MCF 10A (cell line): ENCODE results near the gene FANCD2. TPM values are rescaled to one million over a fixed set of nuclear protein-coding genes. Genes with fewer than 3 reads are reported as not detected.
A peak's percentile ranks its signal among the peaks of the same experiment; 100 is the strongest.

ENCODE experiments used
- Bru-seq: library from RNA; stranded (reverse); fragments of 400-500 nt; gene quantifications from one replicate; lab custom pipeline; 2021; lab: Mats Ljungman, UMichigan
- BruChase-seq, 2 experiments: library from RNA; stranded (reverse); fragments of 400-500 nt; gene quantifications; one replicate each; lab custom pipeline; 2021; lab: Mats Ljungman, UMichigan
- BruUV-seq: library from RNA; stranded (reverse); fragments of 400-500 nt; replicated peaks from 2 replicates; lab custom pipeline; 2021; lab: Mats Ljungman, UMichigan
- CTCF ChIA-PET: fragments of 300-600 bp; sonication (Branson Sonifier 250); formaldehyde crosslinking; extraction: SDS; loops from one replicate; lab custom pipeline; 2021; ENCODE audit warnings: antibody characterized with exemption, inconsistent platforms; lab: Yijun Ruan, JAX
- POLR2A ChIA-PET: fragments of 300-600, 350-650 bp; sonication (Branson Sonifier 250); formaldehyde crosslinking; extraction: SDS; loops from one replicate; lab custom pipeline; 2020; ENCODE audit warnings: antibody characterized with exemption, inconsistent platforms; lab: Yijun Ruan, JAX
- DNase-seq: peaks from one replicate; pipeline ENCODE4 v3.0.0-alpha.2; 2018; ENCODE audit not compliant: unreplicated experiment
- H3K27ac Mint-ChIP-seq: one replicate; pipeline ENCODE4 v1.8.0; 2022; ENCODE audit warnings: mild to moderate bottlenecking, low read depth, mixed read lengths; ENCODE audit not compliant: unreplicated experiment
- H3K27me3 Mint-ChIP-seq: one replicate; pipeline ENCODE4 v1.8.0; 2022; ENCODE audit warnings: mixed read lengths; ENCODE audit not compliant: insufficient read depth, unreplicated experiment
- H3K36me3 Mint-ChIP-seq: one replicate; pipeline ENCODE4 v1.8.0; 2022; ENCODE audit warnings: mild to moderate bottlenecking, moderate library complexity, mixed read lengths; ENCODE audit not compliant: insufficient read depth, unreplicated experiment
- H3K4me1 Mint-ChIP-seq: one replicate; pipeline ENCODE4 v1.8.0; 2022; ENCODE audit warnings: mixed read lengths; ENCODE audit not compliant: insufficient read depth, unreplicated experiment
- H3K4me3 Mint-ChIP-seq: one replicate; pipeline ENCODE4 v1.8.0; 2022; ENCODE audit warnings: mild to moderate bottlenecking, moderate library complexity, mixed read lengths; ENCODE audit not compliant: unreplicated experiment
- H3K9me3 Mint-ChIP-seq: one replicate; pipeline ENCODE4 v1.8.0; 2022; ENCODE audit warnings: mixed read lengths; ENCODE audit not compliant: unreplicated experiment
- intact Hi-C: fragments of 100-400 bp; cut with micrococcal nuclease; formaldehyde crosslinking; loops from 2 replicates; pipeline ENCODE4 v1.14.1; 2022
- long read RNA-seq: library from polyadenylated mRNA; stranded (forward); transcript quantifications from one replicate; pipeline ENCODE4 v2.0.0, GENCODE V29; 2022
- total RNA-seq: library from RNA; stranded (reverse); gene quantifications from 2 replicates; pipeline ENCODE4 v1.2.3, GENCODE V29; 2022
- TF ChIP-seq, protein P1 (sequence below): fragments of 200-600 bp; IDR thresholded peaks from one replicate; pipeline ENCODE4 v1.8.0; 2022; ENCODE audit warnings: antibody characterized with exemption, mild to moderate bottlenecking; ENCODE audit not compliant: unreplicated experiment

FANCD2 gene
- total RNA-seq (14.6 and 24.6 TPM in 2 replicates), Bru-seq, nascent RNA (percentile 52 among the genes with signal in this experiment), BruChase-seq, experiment 1, labeled RNA remaining after a 6-hour chase (percentile 57 among the genes with signal in this experiment), BruChase-seq, experiment 2, labeled RNA remaining after a 2-hour chase (percentile 57 among the genes with signal in this experiment)
- long read RNA-seq, full-length matches to known transcripts, result 15 of 29 reads
- long read RNA-seq, partial matches to known transcripts, result 1 of 29 reads
- long read RNA-seq, other reads (novel, unspliced or antisense), result 13 of 29 reads

DNA sequence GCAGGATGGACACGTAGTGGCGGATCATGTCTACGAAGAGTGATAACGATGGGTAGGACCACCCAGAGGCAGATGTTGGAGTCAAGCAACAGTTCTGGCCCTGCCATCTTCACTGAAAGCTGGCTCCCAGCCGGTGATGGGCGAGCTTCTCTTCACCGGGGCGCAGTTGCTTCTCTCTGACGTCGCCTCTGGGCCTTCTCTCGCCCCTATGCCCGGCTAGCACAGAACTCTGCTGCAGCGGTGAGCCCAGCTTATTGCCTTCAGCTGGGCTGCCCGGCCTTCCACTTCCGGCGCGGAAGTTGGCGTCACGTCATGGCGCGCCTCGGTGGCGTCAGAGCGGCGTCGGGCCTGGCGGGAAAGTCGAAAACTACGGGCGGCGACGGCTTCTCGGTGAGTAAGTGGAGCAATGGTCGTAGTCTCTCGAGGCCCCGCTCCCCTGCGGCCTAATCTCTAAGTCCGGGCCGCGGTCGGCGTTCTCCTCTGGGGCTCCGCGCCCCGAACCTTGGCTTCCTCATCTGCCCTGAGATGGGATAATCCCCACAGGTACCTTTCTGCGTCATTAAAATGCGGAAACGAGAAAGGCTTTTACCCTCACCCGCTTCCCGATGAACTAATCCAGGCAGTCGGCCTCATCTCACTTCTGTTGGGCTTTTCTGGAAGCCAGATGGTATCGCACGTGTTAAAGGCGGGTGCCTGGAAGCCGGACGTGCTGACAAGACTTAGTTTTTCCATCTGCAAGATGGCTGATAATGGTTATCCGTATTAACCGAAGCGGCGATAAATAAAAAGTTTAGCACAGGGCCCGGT, at the start of gene FANCD2:
FANCD2 (plus strand) TSS at position 354 of the 807 bp plus-strand sequence. CDS start 2,221 bp downstream, outside the sequence.
- DNase-seq, result peak; percentile 85
- no peaks in the 10 kb centered on the region for H3K27me3 Mint-ChIP-seq
- TF ChIP-seq, protein P1, sequence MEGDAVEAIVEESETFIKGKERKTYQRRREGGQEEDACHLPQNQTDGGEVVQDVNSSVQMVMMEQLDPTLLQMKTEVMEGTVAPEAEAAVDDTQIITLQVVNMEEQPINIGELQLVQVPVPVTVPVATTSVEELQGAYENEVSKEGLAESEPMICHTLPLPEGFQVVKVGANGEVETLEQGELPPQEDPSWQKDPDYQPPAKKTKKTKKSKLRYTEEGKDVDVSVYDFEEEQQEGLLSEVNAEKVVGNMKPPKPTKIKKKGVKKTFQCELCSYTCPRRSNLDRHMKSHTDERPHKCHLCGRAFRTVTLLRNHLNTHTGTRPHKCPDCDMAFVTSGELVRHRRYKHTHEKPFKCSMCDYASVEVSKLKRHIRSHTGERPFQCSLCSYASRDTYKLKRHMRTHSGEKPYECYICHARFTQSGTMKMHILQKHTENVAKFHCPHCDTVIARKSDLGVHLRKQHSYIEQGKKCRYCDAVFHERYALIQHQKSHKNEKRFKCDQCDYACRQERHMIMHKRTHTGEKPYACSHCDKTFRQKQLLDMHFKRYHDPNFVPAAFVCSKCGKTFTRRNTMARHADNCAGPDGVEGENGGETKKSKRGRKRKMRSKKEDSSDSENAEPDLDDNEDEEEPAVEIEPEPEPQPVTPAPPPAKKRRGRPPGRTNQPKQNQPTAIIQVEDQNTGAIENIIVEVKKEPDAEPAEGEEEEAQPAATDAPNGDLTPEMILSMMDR, result no peak
- ChIA-PET CTCF (interaction anchor here (0.6 to 1.3 kb wide), 5 partner anchors 84 to 1054 kb away, joined by 3 to 4 read pairs (median 4); no protein-coding TSS in a partner anchor), POLR2A (interaction anchor here (0.6 to 3.5 kb wide), 19 partner anchors 9 to 222 kb away, joined by 3 to 28 read pairs (median 4); partner anchors contain the start of genes CRELD1, EMC3 and RPUSD3)
- BruUV-seq, result TSS peak; percentile 89
- no peaks in the 10 kb centered on the region for H3K9me3 Mint-ChIP-seq
- intact Hi-C loops, result loop anchor here (5.0 kb wide), 2 partner anchors 79 to 309 kb away; no protein-coding TSS in a partner anchor
- H3K36me3 Mint-ChIP-seq, result peaks cover 28% of the 10 kb centered on the region
- H3K4me1 Mint-ChIP-seq, result peaks cover 11% of the 10 kb centered on the region
- H3K4me3 Mint-ChIP-seq, result peak within 1 kb of the TSS; percentile 88
- H3K27ac Mint-ChIP-seq, result peak within 1 kb of the TSS; percentile 87

DNA sequence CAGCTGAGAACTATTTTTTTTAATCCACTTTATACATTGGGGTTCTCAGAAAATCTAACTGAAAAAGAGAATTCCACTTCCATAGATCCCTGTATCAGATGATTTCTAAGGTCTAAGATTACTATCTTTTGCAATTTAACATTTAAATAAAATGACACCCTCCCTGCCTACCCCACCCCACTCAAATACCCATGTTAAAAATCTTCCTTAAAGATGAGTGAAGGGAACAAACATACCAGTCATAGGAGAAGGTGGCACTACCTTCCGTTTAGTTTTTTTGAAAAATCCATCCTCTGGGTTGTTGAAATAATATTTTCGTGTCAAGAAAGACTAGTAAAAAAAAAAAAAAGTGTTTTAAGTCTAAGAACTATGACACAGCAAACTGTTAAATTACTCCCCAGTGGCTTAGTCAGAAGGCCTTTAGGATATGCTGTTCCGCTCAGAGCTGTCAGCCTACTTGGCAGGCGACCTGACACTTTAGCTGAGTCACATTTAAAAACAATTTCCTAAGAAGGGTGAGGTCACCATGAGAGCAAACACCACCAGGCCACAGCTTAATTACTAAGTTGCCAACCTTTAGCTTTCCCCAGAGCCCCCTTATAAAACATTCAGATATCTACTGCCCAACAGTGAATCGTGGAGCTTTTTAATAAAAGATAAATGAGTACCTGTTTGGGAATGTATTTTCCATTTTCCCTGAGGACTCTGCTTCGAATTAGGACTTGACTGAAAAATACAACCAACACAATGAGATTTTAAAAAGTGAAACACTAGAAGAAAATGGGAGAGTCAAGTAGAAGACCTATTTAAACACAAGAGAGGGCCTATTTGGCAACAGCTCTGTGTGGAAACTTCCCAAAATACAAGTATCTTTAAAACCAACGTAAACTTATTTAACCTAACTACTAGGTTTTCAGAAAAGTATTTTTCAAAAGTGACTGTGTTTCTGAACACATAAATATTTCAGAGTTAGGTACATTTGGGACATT, 49.2 kb upstream of the FANCD2 start:
- Mint-ChIP-seq H3K27ac (peak overlapping the region; percentile 70), H3K36me3 (peaks cover 79% of the 10 kb centered on the region), H3K4me3 (peak overlapping the region; percentile 39), H3K4me1 (peaks cover 26% of the 10 kb centered on the region), H3K27me3 (no peaks in the 10 kb centered on the region), H3K9me3 (no peaks in the 10 kb centered on the region)
- CTCF ChIA-PET, result interaction anchor here (0.7 to 1.6 kb wide), 3 partner anchors 30 to 215 kb away, joined by 3 to 6 read pairs (median 3); partner anchors contain the start of gene VHL
- POLR2A ChIA-PET, result interaction anchor here (0.6 to 3.1 kb wide), 20 partner anchors 10 to 578 kb away, joined by 3 to 49 read pairs (median 4); partner anchors contain the start of genes BRPF1, EMC3, FANCD2 and RPUSD3
- TF ChIP-seq, protein P1, result no peak
- BruUV-seq, result TSS peak; percentile 44
- peak; percentile 97 for DNase-seq
- intact Hi-C loops, result loop anchor here (1.0 kb wide), 1 partner anchor 10 kb away; no protein-coding TSS in a partner anchor

DNA sequence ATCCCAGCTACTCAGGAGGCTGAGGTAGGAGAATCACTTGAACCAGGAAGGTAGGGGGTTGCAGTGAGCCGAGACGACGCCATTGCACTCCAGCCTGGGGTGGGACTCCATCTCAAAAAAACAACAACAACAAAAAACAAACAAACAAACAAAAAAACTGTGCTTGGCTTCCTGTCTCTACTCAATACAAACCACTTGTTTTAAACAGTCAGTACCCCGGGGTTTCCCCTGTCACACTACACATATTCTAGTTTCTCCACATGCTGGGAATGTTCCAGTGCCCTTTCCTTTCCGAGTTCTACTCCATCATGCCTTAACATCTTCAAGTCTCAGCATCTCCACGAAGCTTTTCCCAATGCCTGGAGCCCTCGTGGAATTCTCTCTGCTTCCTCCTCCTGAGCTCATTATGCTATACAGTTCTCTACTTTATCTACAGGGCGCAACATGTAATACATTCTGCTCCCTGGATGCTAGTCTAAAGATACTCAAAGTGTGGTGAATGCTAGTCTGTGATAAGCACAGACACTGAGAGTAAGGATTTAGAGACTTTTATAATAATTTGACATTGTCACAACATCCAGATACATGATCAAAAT, 47.4 kb upstream of the FANCD2 start:
- H3K27ac Mint-ChIP-seq, result peak overlapping the region; percentile 32
- BruUV-seq, result no TSS peak
- POLR2A ChIA-PET, result interaction anchor here (0.6 to 3.1 kb wide), 4 partner anchors 8 to 186 kb away, joined by 3 to 49 read pairs (median 6); partner anchors contain the start of genes ARPC4 and EMC3

More for the DNA sequence above, 47.4 kb upstream of the FANCD2 start:
- DNase-seq, result no peak
- CTCF ChIA-PET, result interaction anchor here (1.0 kb wide), 1 partner anchor 23 kb away, joined by 4 read pairs; no protein-coding TSS in a partner anchor
- intact Hi-C loops, result no loop called here
- Mint-ChIP-seq H3K9me3 (no peaks in the 10 kb centered on the region), H3K27me3 (no peaks in the 10 kb centered on the region), H3K4me3 (no peak overlapping the region), H3K36me3 (peaks cover 68% of the 10 kb centered on the region), H3K4me1 (peaks cover 32% of the 10 kb centered on the region)
- TF ChIP-seq, protein P1, result no peak
